Hepatic stellate cell (primary cell): ENCODE data around the gene CNGA4.
"Not testable (repeated sequence)": the region's sequence is repeated elsewhere in the genome, so short reads cannot be mapped to it uniquely, and the experiment has no call there.

Experiments used
- DNase-seq: peaks from one replicate; pipeline ENCODE4 v3.0.0; 2011; ENCODE audit warnings: low spot score

The CNGA4 gene

DNA sequence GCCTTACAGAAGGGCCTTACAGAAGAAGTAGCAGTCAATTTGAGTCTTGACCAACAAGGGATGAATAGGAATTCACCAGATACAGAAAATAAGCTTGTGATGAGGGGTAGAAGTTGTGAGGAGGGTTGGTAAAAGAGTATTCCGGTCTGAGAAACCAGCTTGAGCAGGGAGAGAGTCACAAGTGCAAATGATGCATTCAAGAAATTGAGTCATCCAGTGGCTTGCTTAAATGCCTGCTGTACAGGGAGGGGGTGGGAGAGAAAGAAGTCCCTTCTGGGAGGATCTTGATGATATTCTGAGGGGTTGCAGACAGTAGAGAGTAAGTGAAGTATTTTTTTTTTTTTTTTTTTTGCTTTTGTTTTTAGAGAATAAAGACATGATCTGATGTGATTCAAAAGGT is 29.9 kb downstream of the CNGA4 start:
- DNase-seq, result no peak

DNA sequence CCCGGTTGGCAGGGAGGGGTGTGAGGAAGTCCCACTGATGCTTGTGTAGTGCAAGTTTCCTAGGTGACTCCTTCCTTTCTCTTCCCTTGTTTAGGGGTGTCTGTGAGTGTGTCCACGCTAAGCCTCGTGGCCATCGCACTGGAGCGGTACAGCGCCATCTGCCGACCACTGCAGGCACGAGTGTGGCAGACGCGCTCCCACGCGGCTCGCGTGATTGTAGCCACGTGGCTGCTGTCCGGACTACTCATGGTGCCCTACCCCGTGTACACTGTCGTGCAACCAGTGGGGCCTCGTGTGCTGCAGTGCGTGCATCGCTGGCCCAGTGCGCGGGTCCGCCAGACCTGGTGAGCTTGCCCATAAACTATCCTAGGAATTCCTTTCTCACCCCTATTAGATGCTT is 31.1 kb downstream of the CNGA4 start:
- no peak for DNase-seq

DNA sequence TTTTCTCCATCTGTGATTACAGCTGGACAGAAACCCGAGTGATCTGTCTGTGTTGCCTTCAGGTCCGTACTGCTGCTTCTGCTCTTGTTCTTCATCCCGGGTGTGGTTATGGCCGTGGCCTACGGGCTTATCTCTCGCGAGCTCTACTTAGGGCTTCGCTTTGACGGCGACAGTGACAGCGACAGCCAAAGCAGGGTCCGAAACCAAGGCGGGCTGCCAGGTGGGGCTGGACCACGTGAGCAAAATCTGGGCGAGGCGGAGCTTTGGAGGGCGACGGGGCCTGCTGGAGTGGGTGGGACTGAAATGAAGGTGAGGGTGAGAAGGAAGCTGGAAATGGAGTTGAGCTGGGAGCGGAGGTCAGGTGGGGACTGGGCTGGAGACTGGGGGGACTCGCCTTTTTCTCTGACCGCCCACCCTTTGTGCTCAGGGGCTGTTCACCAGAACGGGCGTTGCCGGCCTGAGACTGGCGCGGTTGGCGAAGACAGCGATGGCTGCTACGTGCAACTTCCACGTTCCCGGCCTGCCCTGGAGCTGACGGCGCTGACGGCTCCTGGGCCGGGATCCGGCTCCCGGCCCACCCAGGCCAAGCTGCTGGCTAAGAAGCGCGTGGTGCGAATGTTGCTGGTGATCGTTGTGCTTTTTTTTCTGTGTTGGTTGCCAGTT is 31.8 kb downstream of the CNGA4 start:
- no peak for DNase-seq

DNA sequence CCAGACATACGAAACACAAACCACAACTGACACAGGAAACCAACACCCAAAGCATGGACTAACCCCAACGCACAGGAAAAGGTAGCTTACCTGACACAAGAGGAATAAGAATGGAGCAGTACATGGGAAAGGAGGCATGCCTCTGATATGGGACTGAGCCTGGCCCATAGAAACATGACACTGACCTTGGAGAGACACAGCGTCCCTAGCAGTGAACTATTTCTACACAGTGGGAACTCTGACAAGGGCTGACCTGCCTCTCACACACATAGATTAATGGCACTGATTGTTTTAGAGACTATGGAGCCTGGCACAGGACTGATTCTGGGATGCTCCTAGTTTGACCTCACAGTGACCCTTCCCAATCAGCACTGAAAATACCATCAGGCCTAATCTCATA is 32.7 kb downstream of the CNGA4 start:
- DNase-seq, result no peak

DNA sequence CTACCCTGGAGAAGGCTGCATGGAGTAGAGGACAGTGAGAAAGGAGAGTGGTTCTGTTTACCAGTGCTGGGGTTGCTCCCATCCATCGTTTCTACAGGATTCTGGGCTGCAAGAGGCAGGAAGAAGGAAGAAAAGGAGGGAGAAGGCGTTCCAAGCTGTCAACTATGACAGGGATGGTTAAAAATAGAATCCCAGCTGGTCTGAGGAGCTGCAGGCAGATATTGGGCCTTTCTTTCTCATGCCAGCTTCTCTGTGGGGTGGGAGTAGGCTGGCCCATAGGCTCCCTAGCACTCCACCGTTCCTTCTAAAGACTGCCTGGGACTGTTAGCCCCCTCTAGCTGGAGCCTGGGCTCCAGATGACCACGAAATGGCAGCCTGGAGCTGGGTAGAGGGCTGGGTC is 34.3 kb downstream of the CNGA4 start:
- no peak for DNase-seq

DNA sequence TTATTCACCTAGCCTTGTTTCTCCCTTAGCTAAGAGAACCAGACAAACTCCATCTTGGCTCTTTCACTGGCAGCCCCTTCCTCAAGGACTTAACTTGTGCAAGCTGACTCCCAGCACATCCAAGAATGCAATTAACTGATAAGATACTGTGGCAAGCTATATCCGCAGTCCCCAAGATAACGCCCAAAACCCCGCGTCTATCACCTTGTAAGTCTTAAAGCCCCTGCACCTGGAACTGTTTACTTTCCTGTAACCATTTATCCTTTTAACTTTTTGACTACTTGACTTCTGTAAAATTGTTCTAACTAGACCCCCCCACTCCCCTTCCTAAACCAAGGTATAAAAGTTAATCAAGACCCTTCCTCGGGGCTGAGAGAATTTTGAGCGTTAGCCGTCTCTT is 41.9 kb downstream of the CNGA4 start:
- DNase-seq, result not testable (repeated sequence)

DNA sequence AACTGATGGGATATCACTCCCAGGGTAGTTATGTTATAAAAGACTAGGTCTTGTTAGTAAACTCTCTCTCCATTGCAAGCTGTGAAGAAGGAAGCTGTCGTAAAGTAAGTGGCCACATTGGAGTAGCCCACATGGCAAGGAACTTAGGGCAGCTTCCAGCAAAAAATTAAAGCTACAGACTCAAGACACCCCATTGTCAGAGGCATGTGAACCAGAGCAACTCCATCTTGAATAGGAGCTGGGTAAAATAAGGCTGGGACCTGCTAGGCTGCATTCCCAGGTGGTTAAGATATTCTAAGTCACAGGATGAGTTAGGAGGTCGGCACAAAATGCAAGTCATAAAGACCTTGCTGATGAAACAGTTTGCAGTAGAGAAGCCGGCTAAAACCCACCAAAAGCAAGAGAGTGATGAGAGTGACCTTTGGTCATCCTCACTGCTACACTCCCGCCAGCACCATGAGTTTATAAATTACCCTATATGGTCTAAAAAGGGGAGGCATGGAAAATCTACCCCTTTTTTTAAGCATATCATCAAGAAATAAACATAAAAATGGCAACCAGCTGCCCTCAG is 44.6 kb downstream of the CNGA4 start:
- no peak for DNase-seq

DNA sequence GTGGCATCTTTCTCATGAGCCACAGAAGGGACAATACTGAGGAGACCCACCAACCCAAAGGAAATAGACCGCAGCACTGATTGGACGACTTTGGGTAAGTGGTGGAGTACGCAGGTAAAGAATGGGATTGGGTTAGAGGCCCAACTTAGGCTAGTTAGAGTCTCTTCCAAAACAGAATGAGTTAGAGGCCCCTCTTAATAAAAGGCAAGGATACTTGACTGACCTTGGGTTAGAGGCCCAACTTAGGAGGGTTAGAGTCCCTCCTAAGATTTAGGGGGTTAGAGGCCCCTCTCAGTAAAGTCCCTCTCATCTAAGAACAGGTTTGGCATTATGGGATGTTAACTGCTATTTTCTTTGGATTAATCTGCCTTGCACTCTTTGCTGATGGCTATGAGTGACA is 45.4 kb downstream of the CNGA4 start:
- no peak for DNase-seq

DNA sequence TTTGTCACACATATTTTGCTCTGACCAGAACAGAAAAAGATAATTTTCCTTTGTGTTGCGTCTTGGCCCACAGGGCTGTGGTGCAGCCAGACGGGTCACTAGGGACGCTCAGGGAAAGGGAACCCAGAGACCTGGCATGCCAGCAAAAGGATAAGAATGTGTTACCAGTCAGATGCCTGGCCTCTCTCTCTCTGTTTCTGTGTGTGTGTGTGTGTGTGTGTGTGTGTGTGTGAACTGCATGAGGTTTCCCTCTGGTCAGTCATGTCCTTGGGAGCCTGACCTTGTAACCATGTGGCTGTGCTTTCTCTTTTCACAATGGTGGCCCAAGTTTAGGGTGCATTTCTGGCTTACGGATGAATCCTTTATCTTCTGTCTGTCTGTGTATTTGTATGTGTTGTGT is 46.1 kb downstream of the CNGA4 start:
- no peak for DNase-seq
